IPS DF 19.7 (cell line): ENCODE measurements around the gene FFAR3.

ENCODE experiments used
- DNase-seq: peaks from one replicate; pipeline ENCODE4 v3.0.0-alpha.2; 2013; ENCODE audit warnings: low read depth, low spot score

FFAR3 gene

DNA sequence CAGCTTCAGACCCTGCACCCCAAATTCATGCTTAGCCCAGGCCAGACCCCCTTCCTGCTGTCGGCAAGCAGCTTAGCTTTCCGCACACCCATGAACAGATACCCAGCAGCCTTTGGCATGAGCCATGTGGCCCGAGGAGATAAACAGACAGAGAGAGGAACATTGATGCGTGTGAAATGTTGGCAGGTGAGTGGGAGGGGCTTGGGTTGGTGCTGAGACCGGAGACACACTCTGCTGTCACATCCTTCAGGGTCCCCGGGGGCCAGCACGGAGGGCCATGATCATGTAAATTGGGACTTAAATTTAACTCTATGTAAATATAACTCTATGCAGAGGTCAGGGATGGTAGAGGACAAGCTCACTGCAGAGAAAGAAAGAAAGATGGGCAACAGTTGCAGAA lies 27.8 kb upstream of the FFAR3 start:
- no peak for DNase-seq

DNA sequence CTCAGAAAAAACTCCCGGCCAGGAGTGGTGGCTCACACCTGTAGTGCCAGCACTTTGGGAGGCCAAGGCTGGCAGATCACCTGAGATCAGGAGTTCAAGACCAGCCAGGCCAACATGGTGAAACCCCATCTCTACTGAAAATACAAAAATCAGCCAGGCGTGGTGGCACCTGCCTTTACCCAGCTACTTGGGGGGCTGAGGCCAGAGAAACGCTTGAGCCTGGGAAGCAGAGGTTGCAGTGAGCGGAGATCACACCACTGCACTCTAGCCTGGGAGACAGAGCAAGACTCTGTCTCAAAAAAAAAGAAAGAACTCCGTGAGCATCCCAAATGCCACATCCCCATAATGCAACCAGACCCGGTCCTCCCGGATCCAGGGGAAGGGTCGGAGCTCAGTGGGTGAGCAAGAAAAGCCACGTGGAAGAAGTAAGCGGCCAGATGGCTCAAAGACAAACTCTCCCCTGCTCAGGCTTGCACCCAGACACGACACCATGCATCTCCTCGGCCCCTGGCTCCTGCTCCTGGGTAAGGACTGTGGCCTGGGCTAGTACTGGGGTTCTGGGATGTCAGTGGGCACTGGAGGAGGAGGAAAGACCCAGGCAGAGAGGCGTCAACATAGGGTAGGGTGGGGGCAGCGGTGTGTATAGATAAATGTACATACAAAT lies 26.6 kb upstream of the FFAR3 start:
- DNase-seq = no peak

DNA sequence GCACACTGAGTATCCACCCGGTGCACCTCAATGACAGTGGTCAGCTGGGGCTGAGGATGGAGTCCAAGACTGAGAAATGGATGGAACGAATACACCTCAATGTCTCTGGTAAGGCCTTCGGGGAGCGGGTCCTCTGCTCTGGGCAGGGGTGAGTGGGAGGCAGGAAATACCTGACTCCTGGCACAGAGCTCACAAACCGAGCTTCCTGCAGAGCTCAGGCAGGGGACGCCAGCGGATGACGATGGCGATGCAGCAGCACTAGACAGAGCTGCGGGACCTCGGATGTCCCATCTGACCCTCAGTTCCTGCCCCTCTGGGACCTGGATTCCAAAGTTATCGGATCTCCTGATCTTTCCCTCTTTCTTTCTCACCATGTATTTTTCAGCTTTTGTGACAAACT lies 25.4 kb upstream of the FFAR3 start:
- no peak for DNase-seq

DNA sequence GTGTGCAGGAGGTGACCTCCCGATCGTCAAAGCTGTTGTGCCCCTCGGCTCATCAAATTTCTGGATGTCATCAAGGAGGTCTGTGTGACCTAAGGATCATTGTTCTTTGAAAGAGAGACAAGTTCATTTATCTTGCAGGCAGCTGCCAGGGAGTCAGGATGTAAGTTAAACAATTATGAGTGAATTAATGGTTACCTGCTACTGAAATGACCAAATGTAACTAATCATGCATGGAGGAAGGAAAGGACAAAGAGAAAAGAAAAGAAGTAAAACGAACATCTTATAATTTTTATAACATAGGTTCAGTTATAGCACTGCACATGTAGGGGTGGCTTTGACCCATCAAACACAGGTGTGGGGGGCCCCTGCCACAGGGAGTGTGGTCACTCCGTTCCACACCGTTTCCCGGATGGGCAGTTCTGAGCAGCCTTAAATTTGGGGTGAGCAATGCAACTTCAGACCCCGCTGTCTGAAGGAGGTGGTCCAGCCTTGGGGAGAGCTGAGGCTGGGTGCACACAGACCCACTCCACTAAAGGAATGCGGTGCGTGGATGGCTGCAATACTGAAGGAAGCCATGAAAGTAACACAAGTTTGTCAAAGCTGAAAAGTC lies 24.0 kb upstream of the FFAR3 start:
- DNase-seq = no peak

DNA sequence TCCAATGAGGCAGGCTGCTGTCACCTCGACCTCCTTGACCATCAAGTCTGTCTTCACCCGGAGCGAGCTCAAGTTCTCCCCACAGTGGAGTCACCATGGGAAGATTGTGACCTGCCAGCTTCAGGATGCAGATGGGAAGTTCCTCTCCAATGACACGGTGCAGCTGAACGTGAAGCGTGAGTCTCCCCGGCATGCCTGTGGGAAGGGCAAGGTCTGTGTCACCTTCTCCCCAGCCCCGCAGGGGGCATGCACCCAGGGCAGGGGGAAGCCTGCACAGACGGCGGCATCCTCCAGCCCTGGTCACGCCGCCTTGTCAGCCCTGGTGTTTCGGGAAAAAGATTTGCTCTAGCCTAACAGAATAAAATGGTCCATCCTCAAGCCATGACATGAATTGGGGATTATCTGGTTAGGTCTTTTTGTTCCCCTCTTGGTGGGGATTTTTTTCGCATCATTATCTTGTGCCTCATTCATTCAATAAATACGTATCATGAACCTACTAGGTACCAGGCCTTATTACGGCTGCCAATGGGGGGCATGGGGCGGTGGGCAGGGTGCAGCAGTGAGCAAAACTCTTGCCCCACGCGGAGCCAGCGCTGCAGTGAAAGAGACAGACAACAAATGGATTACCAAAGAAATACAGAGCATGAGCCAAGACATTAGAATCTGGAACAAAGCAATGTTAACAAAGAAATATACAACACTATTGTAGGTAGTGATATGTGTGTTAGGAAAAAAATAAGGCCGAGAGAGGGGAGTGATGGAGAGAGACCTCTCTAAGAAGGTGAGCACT lies 21.9 kb upstream of the FFAR3 start:
- DNase-seq = no peak

DNA sequence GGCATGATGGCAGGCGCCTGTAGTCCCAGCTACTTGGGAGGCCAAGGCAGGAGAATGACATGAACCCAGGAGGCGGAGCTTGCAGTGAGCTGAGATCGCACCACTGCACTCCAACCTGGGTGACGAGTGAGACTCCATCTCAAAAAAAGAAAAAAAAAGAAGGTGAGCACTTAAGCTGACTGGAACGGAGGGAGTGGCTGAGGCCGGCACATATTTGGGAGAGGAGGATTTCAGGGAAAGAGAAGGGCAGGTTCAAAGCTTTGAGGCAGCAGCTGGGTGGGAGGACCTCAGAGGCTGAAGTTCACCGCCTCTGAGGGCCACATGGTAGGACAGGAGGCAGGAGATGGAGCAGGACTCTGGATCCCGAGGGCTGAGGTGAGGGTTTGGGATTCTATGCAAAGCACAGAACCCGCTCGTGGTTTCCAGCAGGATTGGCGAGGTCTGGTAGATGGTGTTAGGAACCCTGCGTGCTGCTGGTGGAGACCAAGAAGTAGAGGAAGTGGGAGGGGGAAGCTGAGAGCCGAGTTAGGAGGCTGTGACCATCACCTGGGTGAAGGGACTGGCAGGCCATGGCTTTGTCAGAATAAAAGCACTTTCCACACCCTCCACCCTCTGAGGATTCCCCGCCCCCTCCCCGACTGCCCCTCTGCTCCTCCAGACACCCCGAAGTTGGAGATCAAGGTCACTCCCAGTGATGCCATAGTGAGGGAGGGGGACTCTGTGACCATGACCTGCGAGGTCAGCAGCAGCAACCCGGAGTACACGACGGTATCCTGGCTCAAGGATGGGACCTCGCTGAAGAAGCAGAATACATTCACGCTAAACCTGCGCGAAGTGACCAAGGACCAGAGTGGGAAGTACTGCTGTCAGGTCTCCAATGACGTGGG lies 20.9 kb upstream of the FFAR3 start:
- no peak for DNase-seq

DNA sequence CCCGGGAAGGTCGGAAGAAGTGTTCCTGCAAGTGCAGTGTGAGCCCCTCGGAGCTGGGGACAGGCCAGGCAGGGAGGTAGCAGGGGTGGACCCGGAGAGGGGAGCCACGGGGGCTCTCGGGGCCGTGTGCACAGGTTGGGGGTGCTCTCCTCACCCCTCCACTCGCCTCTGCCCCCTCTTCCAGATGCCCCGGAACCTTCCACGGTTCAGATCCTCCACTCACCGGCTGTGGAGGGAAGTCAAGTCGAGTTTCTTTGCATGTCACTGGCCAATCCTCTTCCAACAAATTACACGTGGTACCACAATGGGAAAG lies 20.3 kb upstream of the FFAR3 start:
- no peak for DNase-seq

DNA sequence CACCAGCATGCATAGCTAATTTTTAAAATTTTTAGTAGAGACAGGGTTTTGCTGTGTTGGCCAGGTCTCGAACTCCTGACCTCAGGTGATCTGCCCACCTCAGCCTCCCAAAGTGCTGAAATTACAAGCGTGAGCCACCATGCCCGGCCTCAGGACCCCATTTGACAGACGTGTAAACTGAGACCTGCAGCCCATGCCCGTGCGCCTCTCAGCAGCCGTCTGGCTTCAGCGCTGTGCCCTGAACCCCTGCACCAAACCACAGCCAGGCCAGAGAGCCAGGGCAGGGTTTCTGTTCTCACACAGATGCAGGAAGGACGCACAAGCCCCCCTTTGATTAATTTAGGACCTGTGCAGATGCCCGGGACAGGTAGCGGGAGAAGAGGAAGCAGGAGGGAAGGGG lies 17.8 kb upstream of the FFAR3 start:
- DNase-seq = no peak

DNA sequence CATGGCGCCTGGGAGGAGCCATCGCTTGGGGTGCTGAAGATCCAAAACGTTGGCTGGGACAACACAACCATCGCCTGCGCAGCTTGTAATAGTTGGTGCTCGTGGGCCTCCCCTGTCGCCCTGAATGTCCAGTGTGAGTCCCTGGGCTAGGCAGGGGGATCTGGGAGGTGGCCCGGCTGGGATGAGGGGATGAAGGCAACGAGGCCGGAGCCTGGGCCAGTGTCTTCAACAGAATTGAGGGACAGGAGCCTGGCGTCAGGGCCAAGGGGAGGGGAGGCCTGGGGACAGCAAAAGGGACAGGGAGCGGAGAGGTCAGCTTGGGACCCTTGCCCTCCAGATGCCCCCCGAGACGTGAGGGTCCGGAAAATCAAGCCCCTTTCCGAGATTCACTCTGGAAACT lies 17.3 kb upstream of the FFAR3 start:
- no peak for DNase-seq

DNA sequence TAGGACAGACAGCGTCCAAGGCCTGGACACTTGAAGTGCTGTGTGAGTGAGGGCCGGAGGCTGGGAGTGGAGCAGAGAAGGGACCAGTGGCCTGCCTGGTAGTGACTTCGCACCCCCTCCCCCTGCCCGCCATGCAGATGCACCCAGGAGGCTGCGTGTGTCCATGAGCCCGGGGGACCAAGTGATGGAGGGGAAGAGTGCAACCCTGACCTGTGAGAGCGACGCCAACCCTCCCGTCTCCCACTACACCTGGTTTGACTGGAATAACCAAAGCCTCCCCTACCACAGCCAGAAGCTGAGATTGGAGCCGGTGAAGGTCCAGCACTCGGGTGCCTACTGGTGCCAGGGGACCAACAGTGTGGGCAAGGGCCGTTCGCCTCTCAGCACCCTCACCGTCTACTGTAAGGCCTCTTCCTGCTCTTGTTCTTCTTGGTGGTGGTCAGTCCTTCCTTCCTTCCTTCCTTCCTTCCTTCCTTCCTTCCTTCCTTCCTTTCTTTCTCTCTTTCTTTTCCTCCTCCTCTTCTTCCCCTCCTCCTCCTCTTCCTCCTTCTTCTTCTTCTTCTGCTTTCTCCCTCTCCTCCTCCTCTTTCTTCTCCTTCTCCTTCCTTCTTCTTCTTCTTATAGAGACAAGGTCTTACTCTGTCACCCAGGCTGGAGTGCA lies 16.6 kb upstream of the FFAR3 start:
- no peak for DNase-seq

DNA sequence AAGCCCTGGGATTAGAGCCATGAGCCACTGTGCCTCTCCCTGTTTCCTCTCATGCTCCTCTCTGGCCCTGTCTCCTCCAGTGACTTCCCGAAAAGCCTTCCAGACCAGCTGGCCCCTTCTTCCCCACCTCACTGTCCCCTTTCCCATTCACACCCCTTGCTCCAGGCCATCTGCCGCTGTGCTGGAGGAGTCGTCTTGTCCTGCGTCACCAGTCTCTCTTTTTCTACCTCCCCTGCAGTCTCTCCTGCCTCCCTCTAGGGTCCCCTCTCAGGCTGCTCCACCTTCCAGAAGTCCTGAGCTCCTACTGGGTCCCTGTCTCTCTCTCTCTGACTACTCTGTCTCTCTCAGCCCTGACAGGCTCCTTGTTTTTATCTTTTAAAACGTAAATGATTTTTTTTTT lies 15.8 kb upstream of the FFAR3 start:
- DNase-seq = no peak

DNA sequence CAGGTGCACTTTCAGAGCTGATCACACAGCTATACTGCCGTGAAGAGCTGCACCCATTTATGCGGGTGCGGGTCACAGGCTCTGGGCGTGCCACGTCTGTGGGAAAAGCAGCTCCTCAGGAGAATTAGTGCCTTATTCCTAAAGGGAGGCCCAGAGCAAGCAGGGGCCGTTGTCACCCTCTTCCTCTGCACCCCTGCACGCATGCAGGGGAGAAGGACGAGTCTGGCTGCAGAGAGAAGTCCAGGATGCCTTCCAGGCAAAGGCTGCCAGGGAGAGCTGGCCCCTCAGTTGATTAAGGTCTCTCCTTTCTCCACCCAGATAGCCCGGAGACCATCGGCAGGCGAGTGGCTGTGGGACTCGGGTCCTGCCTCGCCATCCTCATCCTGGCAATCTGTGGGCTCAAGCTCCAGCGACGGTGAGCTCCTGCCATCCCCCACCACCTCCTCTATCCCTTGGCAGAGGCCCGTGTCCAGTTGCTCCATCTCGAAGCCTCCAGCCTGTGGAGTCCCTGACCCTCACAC lies 13.7 kb upstream of the FFAR3 start:
- no peak for DNase-seq

DNA sequence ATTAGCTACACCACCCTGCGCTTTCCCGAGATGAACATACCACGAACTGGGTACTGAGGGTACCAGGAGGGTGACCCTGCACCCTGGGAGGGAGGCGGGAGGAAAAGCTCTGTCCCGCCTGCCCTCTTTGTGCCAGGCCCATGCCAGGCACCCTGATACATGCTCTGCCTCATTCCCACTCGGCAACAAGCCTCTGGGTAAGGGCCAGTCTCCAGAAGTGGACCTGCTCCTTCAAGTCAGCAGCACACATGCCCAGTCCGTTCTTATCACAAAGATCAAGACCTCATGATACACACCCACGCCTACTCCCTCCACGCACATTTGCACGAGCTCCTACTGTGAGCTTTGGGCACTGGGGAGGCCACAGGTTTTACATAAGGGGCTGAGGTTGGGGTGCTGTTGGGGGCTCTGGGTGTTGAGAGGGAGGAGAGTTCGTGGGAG lies 12.6 kb upstream of the FFAR3 start:
- DNase-seq = no peak

DNA sequence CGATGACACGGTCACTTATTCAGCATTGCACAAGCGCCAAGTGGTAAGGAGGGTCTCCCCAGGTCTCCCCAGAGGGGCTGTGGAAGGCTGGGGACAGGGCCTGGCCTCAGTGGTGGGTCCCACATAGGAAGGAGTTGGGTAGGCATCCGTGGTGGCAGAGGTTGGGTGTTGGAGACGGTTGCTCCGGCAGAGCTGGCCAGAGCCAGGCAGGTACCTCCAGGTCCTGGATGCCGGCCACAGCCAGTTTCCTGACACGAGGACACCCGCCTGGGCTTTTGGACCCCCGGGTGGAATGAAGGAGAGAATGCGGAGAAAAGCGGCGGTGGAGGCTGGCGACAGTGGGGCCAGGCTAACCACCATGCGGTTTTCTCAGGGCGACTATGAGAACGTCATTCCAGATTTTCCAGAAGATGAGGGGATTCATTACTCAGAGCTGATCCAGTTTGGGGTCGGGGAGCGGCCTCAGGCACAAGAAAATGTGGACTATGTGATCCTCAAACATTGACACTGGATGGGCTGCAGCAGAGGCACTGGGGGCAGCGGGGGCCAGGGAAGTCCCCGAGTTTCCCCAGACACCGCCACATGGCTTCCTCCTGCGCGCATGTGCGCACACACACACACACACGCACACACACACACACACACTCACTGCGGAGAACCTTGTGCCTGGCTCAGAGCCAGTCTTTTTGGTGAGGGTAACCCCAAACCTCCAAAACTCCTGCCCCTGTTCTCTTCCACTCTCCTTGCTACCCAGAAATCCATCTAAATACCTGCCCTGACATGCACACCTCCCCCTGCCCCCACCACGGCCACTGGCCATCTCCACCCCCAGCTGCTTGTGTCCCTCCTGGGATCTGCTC lies 11.8 kb upstream of the FFAR3 start:
- no peak for DNase-seq

DNA sequence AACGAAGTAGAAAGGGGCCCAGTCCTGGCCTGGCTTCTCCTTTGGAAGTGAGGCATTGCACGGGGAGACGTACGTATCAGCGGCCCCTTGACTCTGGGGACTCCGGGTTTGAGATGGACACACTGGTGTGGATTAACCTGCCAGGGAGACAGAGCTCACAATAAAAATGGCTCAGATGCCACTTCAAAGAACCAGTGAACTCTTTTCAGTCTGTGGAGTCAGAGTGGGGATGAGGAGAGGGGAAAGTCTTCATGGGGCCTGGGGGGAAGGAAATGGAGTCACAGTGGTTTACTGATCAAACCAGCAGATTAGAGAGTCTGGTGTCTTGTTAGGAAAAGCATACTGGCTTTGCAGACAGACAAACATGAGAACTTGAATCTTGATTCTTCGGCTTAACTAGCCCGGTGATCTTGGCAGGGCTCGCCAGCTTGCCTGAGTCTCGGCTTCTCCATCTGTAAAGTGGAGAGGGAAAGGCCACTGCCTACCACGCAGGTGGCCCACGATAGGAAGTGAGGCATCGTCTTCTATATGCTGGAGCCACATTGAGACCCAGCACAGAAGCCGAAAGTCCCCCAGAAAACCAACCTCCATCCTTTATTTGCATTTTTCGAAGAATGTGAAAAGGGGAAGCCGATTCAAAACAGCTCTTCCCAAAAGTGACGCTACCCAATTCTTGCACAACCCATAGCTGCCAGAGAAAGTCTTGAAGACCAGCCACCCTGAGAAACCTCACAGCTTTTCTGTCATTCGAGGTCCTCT lies 10.9 kb upstream of the FFAR3 start, which contains the start of gene FFAR1:
FFAR1 (plus strand) TSS at position 732 of the 759 bp plus-strand sequence. CDS start 3,650 bp downstream, outside the sequence.
- no peak for DNase-seq

DNA sequence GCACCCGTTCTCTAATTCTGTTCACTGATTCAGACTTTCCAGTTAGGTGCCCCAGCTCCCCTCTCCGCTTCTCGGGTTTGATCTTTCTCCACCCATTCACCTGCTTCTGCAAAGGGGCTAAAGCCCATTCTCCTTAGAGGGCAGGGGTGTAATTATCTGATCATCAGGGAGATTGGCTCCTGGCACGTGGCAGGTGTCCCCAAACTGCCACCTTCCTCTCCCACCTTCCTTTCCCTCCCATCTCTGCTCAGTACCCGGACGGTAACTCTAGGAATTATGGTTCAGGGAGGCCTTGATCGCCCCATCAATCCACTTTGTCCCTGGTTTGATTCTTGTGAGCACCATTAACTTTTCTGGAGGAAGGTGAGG lies 10.3 kb upstream of the FFAR3 start:
- DNase-seq = no peak

DNA sequence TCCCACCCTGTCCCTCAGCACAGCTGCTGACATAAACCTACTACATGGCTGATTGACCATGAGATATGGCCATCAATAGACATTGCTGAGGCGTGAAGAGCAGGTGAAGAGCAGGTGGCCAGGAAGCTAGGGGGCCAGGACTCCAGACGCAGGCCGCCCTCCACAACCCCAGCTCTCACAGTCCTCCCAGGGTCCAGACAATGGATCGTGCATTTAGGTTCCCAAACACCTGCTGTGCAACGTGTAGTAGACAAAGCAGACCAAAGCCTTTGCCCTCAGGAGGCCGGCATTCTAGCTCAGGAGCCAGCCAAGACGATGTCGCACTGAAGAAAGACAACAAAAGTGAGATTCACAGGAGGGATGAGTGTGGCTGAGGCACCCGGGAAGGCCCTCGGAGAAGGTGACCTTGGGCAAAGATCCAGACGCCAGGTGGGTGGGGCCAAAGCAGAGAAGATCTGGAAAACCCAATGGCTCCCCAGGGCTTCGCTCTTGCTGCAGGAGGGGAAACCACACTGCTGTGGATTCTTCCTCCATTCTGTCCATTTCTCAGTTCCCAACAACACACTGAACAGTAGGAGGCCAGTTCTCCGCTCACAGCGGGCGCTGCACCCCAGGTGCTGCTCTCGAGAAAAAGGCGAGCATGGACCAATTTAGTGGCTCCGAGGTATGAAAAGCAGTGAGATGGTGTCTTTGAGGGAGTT lies 9.2 kb upstream of the FFAR3 start:
- no peak for DNase-seq

DNA sequence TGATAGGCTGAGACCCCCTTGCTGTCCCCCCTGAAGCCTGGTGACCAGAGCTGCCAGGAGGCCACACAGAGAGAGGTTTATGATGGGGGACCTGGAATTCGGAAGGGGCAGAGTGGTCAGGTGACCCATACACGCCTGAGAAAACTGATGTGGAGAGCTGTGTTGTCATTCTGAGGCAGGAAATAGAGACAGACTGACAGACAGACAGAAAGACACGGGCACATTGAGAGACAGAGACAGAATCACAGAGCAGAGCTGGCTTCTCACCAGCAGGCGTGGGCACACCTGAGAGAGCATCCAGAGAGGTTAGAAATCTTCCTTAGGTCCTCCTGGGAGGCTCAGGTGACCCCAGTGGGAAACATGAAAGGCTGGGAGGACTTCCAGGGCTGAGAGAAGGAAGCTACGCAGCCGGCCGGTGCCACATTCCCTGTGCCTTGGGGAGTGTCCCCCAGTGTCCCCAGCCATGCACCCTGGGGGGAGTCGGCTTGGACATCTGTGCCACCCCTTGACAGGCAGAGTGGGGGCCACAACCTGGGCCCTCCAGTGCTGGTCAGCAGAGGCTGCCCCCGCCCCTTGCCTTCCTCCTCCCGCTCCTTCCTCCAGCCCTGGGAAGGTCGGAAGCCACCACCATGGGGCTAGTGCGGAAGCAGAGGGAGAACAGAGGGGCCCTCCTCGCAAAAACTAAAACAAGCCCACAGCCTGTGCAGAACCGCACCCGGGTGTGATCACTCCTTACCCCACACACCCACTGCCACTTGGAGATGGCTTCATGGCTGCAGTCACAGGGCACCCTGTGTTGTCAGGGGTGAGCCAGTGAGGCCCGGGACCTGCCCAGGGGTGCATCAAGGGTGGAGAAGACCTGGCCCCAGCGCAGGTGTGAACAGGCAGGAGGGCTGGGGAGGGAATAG lies 8.4 kb upstream of the FFAR3 start:
- DNase-seq = no peak
